ENCODE results near the gene ZBTB46. TPM values are rescaled to one million over a fixed set of nuclear protein-coding genes. Genes with fewer than 3 reads are reported as not detected.

Gene ZBTB46
- polyA plus RNA-seq, 5 donors: 8.0 to 15.7 (median 10.3) TPM

DNA sequence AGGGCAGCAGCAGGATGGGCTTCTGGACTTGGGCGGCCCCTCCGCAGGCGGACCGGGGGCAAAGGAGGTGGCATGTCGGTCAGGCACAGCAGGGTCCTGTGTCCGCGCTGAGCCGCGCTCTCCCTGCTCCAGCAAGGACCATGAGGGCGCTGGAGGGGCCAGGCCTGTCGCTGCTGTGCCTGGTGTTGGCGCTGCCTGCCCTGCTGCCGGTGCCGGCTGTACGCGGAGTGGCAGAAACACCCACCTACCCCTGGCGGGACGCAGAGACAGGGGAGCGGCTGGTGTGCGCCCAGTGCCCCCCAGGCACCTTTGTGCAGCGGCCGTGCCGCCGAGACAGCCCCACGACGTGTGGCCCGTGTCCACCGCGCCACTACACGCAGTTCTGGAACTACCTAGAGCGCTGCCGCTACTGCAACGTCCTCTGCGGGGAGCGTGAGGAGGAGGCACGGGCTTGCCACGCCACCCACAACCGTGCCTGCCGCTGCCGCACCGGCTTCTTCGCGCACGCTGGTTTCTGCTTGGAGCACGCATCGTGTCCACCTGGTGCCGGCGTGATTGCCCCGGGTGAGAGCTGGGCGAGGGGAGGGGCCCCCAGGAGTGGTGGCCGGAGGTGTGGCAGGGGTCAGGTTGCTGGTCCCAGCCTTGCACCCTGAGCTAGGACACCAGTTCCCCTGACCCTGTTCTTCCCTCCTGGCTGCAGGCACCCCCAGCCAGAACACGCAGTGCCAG, 134.3 kb downstream of the ZBTB46 start, which contains the start of gene TNFRSF6B:
TSS of gene TNFRSF6B (plus strand) at position 25 of the 729 bp plus-strand sequence. CDS start at position 141, 116 bp downstream.
- no peak for DNase-seq

DNA sequence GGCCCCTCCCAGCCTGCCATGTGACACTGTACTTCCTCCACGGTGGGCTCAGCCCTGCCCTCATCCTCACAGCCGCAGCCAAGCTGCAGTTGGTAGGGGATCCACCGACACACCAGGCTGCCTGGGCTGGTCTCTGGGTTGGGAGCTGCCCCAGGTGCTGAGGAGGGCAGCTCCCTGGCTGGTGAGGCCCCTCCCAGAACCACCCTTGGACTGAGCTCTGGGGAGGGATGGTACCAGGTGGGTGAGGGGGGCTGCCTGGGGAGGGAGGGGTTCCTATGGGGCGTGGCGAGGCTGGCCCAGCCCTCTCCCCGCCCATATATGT, 134.8 kb downstream of the ZBTB46 start:
- DNase-seq: no peak

DNA sequence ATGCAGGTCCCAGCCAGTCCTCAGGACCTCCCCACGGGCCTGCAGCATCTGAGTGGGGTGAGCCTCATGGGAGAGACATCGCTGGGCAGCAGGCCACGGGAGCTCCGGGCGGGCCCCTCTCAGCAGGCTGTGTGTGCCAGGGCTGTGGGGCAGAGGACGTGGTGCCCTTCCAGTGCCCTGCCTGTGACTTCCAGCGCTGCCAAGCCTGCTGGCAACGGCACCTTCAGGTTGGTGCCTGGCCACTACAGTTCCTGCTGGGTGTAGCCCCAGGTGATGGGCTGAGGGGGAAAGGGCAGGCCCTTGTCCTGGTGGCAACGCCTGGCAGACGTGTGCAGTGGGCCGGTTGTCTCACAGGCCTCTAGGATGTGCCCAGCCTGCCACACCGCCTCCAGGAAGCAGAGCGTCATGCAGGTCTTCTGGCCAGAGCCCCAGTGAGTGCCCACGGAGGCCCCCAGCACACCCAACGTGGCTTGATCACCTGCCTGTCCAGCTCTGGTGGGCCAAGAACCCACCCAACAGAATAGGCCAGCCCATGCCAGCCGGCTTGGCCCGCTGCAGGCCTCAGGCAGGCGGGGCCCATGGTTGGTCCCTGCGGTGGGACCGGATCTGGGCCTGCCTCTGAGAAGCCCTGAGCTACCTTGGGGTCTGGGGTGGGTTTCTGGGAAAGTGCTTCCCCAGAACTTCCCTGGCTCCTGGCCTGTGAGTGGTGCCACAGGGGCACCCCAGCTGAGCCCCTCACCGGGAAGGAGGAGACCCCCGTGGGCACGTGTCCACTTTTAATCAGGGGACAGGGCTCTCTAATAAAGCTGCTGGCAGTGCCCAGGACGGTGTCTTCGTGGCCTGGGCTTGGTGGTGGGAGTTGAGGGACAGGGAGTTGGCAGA, 135.4 kb downstream of the ZBTB46 start:
- DNase-seq: no peak

DNA sequence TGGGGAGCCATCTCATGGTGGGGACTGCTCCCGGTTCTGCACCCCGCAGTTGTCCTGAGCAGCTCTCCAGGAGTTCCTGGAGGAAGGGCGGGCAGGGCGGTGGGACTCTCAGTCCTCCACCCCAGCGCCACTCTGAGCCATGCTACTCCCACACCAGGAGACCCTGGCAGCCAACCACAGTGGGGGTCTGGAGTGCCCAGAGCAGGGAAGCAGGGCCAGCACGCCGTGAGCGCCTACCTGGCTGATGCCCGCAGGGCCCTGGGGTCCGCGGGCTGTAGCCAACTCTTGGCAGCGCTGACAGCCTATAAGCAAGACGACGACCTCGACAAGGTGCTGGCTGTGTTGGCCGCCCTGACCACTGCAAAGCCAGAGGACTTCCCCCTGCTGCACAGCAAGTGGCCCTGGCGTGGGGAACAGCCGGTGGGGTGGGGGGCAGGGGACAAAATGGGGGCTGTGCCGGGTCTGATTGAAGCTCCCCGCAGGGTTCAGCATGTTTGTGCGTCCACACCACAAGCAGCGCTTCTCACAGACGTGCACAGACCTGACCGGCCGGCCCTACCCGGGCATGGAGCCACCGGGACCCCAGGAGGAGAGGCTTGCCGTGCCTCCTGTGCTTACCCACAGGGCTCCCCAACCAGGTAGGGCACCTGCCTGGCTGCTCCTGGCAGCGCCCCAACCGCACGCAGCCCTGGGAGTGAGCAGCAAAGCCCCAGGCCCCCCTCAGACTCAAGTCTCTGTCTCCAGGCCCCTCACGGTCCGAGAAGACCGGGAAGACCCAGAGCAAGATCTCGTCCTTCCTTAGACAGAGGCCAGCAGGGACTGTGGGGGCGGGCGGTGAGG, 136.3 kb downstream of the ZBTB46 start:
- DNase-seq: no peak

DNA sequence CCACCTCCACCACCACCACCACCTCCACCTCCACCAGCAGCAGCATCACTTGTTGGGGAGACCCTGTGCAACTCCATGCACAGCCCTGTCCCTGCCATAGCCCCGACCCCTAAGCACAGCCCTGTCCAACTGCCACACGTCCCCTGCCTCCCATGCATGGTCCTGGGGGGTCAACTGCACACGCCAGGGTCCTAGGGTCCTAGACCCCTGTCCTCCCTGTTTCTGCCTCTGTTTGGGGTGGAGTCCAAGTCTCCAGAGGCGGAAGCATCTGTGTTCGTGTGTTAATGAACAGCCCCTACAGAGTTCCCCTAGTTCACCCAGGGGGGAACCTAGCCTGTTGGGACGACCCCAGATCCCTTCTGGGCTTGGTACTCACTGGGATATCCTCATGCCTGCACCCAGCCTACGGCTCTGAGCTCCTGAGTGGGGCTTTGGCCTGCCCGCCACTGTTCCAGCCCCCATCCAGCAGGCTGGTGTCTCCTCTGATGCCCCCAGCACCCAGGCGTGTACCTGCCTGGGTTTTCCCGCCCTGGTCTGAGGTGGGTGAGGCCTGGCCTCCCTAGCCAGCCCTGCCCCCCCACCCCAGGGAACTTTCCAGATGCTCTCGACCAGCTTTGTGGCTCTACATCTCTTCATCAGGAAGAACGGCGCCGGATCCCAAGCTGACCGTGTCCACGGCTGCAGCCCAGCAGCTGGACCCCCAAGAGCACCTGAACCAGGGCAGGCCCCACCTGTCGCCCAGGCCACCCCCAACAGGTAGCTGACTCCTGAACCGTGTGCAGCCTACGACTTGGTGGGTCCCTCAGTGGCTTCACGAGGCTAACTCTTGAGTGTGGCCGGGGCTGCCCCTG, 137.1 kb downstream of the ZBTB46 start:
- no peak for DNase-seq

Other genes starting within 250 kb of the ZBTB46 start
- gene GMEB2, start 204.2 kb downstream of the ZBTB46 start, polyA plus RNA-seq (ENCODE audit: insufficient read depth in 1 of 5, insufficient read length in 5 of 5, low replicate concordance in 1 of 5): 10 to 100 TPM in 2 of 5 donors, 1 to 10 TPM in 3; 7.7 to 13.5 (median 9.9) TPM
- 10 to 100 TPM; 25.4 to 56.9 (median 37.5) TPM for gene STMN3, start 177.8 kb downstream of the ZBTB46 start, polyA plus RNA-seq (ENCODE audit: insufficient read depth in 1 of 5, insufficient read length in 5 of 5, low replicate concordance in 1 of 5)
- 10 to 100 TPM; 18.9 to 23.2 (median 20.2) TPM for gene RTEL1, start 173.0 kb downstream of the ZBTB46 start, polyA plus RNA-seq (ENCODE audit: insufficient read depth in 1 of 5, insufficient read length in 5 of 5, low replicate concordance in 1 of 5)
- gene TNFRSF6B, start 134.6 kb downstream of the ZBTB46 start, polyA plus RNA-seq (ENCODE audit: insufficient read depth in 1 of 5, insufficient read length in 5 of 5, low replicate concordance in 1 of 5): 1 to 10 TPM in 4 of 5 donors, under 1 TPM in 1; 0.98 to 3.3 (median 2.0) TPM
- gene ARFRP1, start 123.3 kb downstream of the ZBTB46 start, polyA plus RNA-seq (ENCODE audit: insufficient read depth in 1 of 5, insufficient read length in 5 of 5, low replicate concordance in 1 of 5): 10 to 100 TPM; 26.6 to 40.2 (median 34.3) TPM
- gene ZGPAT, start 123.2 kb downstream of the ZBTB46 start, polyA plus RNA-seq (ENCODE audit: insufficient read depth in 1 of 5, insufficient read length in 5 of 5, low replicate concordance in 1 of 5): 10 to 100 TPM; 13.1 to 27.1 (median 16.8) TPM
- gene LIME1, start 94.6 kb downstream of the ZBTB46 start, polyA plus RNA-seq (ENCODE audit: insufficient read depth in 1 of 5, insufficient read length in 5 of 5, low replicate concordance in 1 of 5): 1 to 10 TPM; 2.9 to 8.6 (median 5.6) TPM
- 100 to 1,000 TPM in 3 of 5 donors, 10 to 100 TPM in 2; 52.4 to 206 (median 102) TPM for gene SLC2A4RG, start 91.5 kb downstream of the ZBTB46 start, polyA plus RNA-seq (ENCODE audit: insufficient read depth in 1 of 5, insufficient read length in 5 of 5, low replicate concordance in 1 of 5)
- gene ABHD16B, start 30.2 kb upstream of the ZBTB46 start, polyA plus RNA-seq (ENCODE audit: insufficient read depth in 1 of 5, insufficient read length in 5 of 5, low replicate concordance in 1 of 5): not detected
- gene TPD52L2, start 34.0 kb upstream of the ZBTB46 start, polyA plus RNA-seq (ENCODE audit: insufficient read depth in 1 of 5, insufficient read length in 5 of 5, low replicate concordance in 1 of 5): 10 to 100 TPM; 81.9 to 93.7 (median 86.7) TPM
- gene DNAJC5, start 63.9 kb upstream of the ZBTB46 start, polyA plus RNA-seq (ENCODE audit: insufficient read depth in 1 of 5, insufficient read length in 5 of 5, low replicate concordance in 1 of 5): 10 to 100 TPM; 16.2 to 32.5 (median 22.3) TPM
- gene UCKL1, start 125.2 kb upstream of the ZBTB46 start, polyA plus RNA-seq (ENCODE audit: insufficient read depth in 1 of 5, insufficient read length in 5 of 5, low replicate concordance in 1 of 5): 10 to 100 TPM; 41.7 to 65.3 (median 56.1) TPM
- 10 to 100 TPM; 19.5 to 36.5 (median 26.2) TPM for gene ZNF512B, start 138.7 kb upstream of the ZBTB46 start, polyA plus RNA-seq (ENCODE audit: insufficient read depth in 1 of 5, insufficient read length in 5 of 5, low replicate concordance in 1 of 5)
- 10 to 100 TPM in 1 of 5 donors, 1 to 10 TPM in 4; 5.9 to 11.0 (median 8.7) TPM for gene SAMD10, start 148.4 kb upstream of the ZBTB46 start, polyA plus RNA-seq (ENCODE audit: insufficient read depth in 1 of 5, insufficient read length in 5 of 5, low replicate concordance in 1 of 5)
- gene PRPF6, start 149.9 kb upstream of the ZBTB46 start, polyA plus RNA-seq (ENCODE audit: insufficient read depth in 1 of 5, insufficient read length in 5 of 5, low replicate concordance in 1 of 5): 10 to 100 TPM; 64.3 to 87.1 (median 75.6) TPM
- 1 to 10 TPM in 4 of 5 donors, under 1 TPM in 1; 0.66 to 1.7 (median 1.1) TPM for gene C20orf204, start 204.9 kb upstream of the ZBTB46 start, polyA plus RNA-seq (ENCODE audit: insufficient read depth in 1 of 5, insufficient read length in 5 of 5, low replicate concordance in 1 of 5)
- 10 to 100 TPM; 11.2 to 28.8 (median 13.7) TPM for gene SOX18, start 218.4 kb upstream of the ZBTB46 start, polyA plus RNA-seq (ENCODE audit: insufficient read depth in 1 of 5, insufficient read length in 5 of 5, low replicate concordance in 1 of 5)
- 100 to 1,000 TPM in 1 of 5 donors, 10 to 100 TPM in 4; 55.7 to 102 (median 79.6) TPM for gene TCEA2, start 231.9 kb upstream of the ZBTB46 start, polyA plus RNA-seq (ENCODE audit: insufficient read depth in 1 of 5, insufficient read length in 5 of 5, low replicate concordance in 1 of 5)
- gene RGS19, start 248.3 kb upstream of the ZBTB46 start, polyA plus RNA-seq (ENCODE audit: insufficient read depth in 1 of 5, insufficient read length in 5 of 5, low replicate concordance in 1 of 5): 10 to 100 TPM in 1 of 5 donors, 1 to 10 TPM in 4; 5.7 to 14.9 (median 7.6) TPM
- 1 to 10 TPM; 1.8 to 2.6 (median 2.4) TPM for gene OPRL1, start 248.8 kb upstream of the ZBTB46 start, polyA plus RNA-seq (ENCODE audit: insufficient read depth in 1 of 5, insufficient read length in 5 of 5, low replicate concordance in 1 of 5)